PC-9 (cell line): ENCODE results near the gene MCRIP1.

ENCODE experiments used
- EZH2 ChIP-seq: fragments of 200-600 bp; sonication (generic); IDR thresholded peaks from 2 replicates; pipeline ENCODE4 v1.8.0; 2017; ENCODE audit warnings: antibody characterized with exemption, low read depth
- TF ChIP-seq, protein P1 (sequence below): fragments of 200-600 bp; sonication (generic); conservative IDR thresholded peaks from 2 replicates; pipeline ENCODE4 v1.6.1; 2017; ENCODE audit warnings: mixed run types, antibody characterized with exemption, mild to moderate bottlenecking, moderate library complexity

DNA sequence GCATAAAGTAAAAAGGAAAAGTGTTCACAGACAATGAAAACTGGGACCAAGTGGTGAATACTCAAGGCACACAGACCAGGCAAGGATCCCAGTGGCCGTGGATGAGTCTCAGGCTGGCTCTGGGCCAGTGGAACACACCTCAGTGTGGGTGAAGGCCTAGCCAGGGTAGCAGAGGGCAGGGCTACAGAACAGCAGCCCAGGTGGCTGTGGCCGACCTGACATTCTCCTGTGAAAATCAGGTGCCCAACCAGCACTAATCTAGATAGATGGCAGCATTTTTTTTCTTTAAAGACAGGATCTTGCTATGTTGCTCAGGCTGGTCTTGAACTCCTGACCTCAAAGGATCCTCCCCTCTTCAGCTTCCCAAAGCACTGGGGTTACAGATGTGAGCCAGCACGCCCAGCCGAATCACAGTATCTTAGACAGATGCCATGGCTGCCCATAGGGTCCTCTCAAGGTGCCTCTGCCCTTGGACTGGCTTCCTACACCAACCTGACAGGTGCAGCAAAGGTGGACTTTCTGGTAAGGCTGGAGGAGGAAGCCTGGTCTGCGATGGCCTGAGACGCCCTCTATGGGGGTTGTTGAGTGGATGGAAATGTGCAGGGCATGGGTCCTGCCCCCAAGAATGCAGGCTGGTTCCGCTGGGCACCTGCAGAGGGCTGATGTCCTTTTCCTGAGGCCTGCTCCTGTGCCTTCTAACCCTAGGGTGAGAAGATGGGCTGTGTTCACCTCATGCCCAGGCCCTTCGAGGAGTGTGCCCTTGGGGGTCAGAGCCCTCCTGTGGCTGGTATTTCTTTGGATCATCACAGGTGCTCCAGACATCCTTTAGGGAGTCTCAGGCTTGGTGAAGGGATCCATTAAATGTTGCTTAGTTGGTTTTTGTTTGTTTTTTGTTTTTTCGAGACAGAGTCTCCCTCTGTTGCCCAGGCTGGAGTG is 31.0 kb upstream of the MCRIP1 start:
- TF ChIP-seq, protein P1, sequence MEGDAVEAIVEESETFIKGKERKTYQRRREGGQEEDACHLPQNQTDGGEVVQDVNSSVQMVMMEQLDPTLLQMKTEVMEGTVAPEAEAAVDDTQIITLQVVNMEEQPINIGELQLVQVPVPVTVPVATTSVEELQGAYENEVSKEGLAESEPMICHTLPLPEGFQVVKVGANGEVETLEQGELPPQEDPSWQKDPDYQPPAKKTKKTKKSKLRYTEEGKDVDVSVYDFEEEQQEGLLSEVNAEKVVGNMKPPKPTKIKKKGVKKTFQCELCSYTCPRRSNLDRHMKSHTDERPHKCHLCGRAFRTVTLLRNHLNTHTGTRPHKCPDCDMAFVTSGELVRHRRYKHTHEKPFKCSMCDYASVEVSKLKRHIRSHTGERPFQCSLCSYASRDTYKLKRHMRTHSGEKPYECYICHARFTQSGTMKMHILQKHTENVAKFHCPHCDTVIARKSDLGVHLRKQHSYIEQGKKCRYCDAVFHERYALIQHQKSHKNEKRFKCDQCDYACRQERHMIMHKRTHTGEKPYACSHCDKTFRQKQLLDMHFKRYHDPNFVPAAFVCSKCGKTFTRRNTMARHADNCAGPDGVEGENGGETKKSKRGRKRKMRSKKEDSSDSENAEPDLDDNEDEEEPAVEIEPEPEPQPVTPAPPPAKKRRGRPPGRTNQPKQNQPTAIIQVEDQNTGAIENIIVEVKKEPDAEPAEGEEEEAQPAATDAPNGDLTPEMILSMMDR = no peak
- TF ChIP-seq EZH2 = no peak
